Smooth muscle cell of the brain vasculature (primary cell): ENCODE data around the gene PIGBOS1.
"Not testable (repeated sequence)": the region's sequence is repeated elsewhere in the genome, so short reads cannot be mapped to it uniquely, and the experiment has no call there.

Experiments used
- DNase-seq: peaks from one replicate; pipeline ENCODE4 v3.0.0-alpha.2; 2012; ENCODE audit warnings: low read depth, low spot score

PIGBOS1 gene

GRCh38 chr15:55297315-55297714 lies 21.6 kb downstream of the PIGBOS1 start:
- DNase-seq, result no peak

GRCh38 chr15:55290528-55291057 lies 28.3 kb downstream of the PIGBOS1 start:
- peak; percentile 47 for DNase-seq

GRCh38 chr15:55289746-55290527 lies 29.0 kb downstream of the PIGBOS1 start, which contains the start of gene RAB27A:
TSS of gene RAB27A (minus strand) at chr15:55289813. CDS start at chr15:55234934, 54,879 bp downstream.
- peak; percentile 28 for DNase-seq

- DNase-seq, result no peak
Observed at GRCh38 chr15:55289011-55289745, 29.7 kb downstream of the PIGBOS1 start.

- DNase-seq, result no peak
Observed at GRCh38 chr15:55288006-55288717, 30.8 kb downstream of the PIGBOS1 start.

GRCh38 chr15:55286442-55287189 lies 32.3 kb downstream of the PIGBOS1 start:
- DNase-seq, result not testable (repeated sequence)

- no peak for DNase-seq
Observed at GRCh38 chr15:55284426-55284825, 34.5 kb downstream of the PIGBOS1 start.

GRCh38 chr15:55283379-55284147 lies 35.4 kb downstream of the PIGBOS1 start:
- DNase-seq, result no peak

GRCh38 chr15:55282284-55282833 lies 36.6 kb downstream of the PIGBOS1 start:
- DNase-seq, result no peak

- DNase-seq, result no peak
Observed at GRCh38 chr15:55281517-55282228, 37.2 kb downstream of the PIGBOS1 start.

GRCh38 chr15:55280589-55280988 lies 38.3 kb downstream of the PIGBOS1 start:
- not testable (repeated sequence) for DNase-seq

GRCh38 chr15:55279746-55280351 lies 39.1 kb downstream of the PIGBOS1 start:
- peak; percentile 54 for DNase-seq

- no peak for DNase-seq
Observed at GRCh38 chr15:55279100-55279745, 39.7 kb downstream of the PIGBOS1 start.

GRCh38 chr15:55277715-55278114 lies 41.2 kb downstream of the PIGBOS1 start:
- no peak for DNase-seq

- no peak for DNase-seq
Observed at GRCh38 chr15:55277116-55277564, 41.8 kb downstream of the PIGBOS1 start.

GRCh38 chr15:55276324-55276723 lies 42.6 kb downstream of the PIGBOS1 start:
- DNase-seq, result no peak

- no peak for DNase-seq
Observed at GRCh38 chr15:55270291-55270690, 48.6 kb downstream of the PIGBOS1 start.

GRCh38 chr15:55268176-55268695 lies 50.7 kb downstream of the PIGBOS1 start:
- no peak for DNase-seq
